Measurements from ENCODE around the gene SPTBN4.

GRCh38 chr19:40453151-40453735, 13.6 kb upstream of the SPTBN4 start:
- TF ChIP-seq CTCF (IDR thresholded peaks at IDR 0.05) (no peak), ZFX (IDR thresholded peaks at IDR 0.05; ENCODE audit: borderline replicate concordance) (no peak)
